ENCODE measurements around the gene GRHPR.
A peak's percentile ranks its signal among the peaks of the same experiment; 100 is the strongest.
"Not testable (repeated sequence)": the region's sequence is repeated elsewhere in the genome, so short reads cannot be mapped to it uniquely, and the experiment has no call there.

GRHPR gene

GRCh38 chr9:37456817-37457216 is 34.3 kb downstream of the GRHPR start:
- DNase-seq (ENCODE audit: low spot score): no peak
- no peak for TF ChIP-seq CTCF (IDR thresholded peaks at IDR 0.05; ENCODE audit: borderline replicate concordance, control extremely low read depth, extremely low read depth, insufficient read depth, missing control alignments)
- in situ Hi-C loops (cut with MboI; ENCODE audit: low sequenced_read_pairs, unreplicated experiment): no loop called here

- no peak for DNase-seq (ENCODE audit: low spot score)
- TF ChIP-seq CTCF (IDR thresholded peaks at IDR 0.05; ENCODE audit: borderline replicate concordance, control extremely low read depth, extremely low read depth, insufficient read depth, missing control alignments): no peak
- in situ Hi-C loops (cut with MboI; ENCODE audit: low sequenced_read_pairs, unreplicated experiment): no loop called here
Measured at GRCh38 chr9:37464006-37464405, 41.5 kb downstream of the GRHPR start.

- peak; percentile 56 for DNase-seq (ENCODE audit: low spot score)
- TF ChIP-seq CTCF (IDR thresholded peaks at IDR 0.05; ENCODE audit: borderline replicate concordance, control extremely low read depth, extremely low read depth, insufficient read depth, missing control alignments): no peak
- in situ Hi-C loops (cut with MboI; ENCODE audit: low sequenced_read_pairs, unreplicated experiment): no loop called here
Measured at GRCh38 chr9:37464426-37465248, 42.1 kb downstream of the GRHPR start.

- no peak for TF ChIP-seq CTCF (IDR thresholded peaks at IDR 0.05; ENCODE audit: borderline replicate concordance, control extremely low read depth, extremely low read depth, insufficient read depth, missing control alignments)
- in situ Hi-C loops (cut with MboI; ENCODE audit: low sequenced_read_pairs, unreplicated experiment): no loop called here
- peak; percentile 97 for DNase-seq (ENCODE audit: low spot score)
Measured at GRCh38 chr9:37465249-37466036, 42.9 kb downstream of the GRHPR start, which contains the start of gene ZBTB5. Gene ZBTB5, minus strand, starts transcription at chr9:37465450. Its CDS starts 22,899 bp downstream, at chr9:37442551.

GRCh38 chr9:37466037-37466709 is 43.7 kb downstream of the GRHPR start:
- TF ChIP-seq CTCF (IDR thresholded peaks at IDR 0.05; ENCODE audit: borderline replicate concordance, control extremely low read depth, extremely low read depth, insufficient read depth, missing control alignments): no peak
- DNase-seq (ENCODE audit: low spot score): peak; percentile 55
- in situ Hi-C loops (cut with MboI; ENCODE audit: low sequenced_read_pairs, unreplicated experiment): no loop called here

GRCh38 chr9:37467530-37467929 is 45.0 kb downstream of the GRHPR start:
- DNase-seq (ENCODE audit: low spot score); in situ Hi-C loops (cut with MboI; ENCODE audit: low sequenced_read_pairs, unreplicated experiment): not testable (repeated sequence)
